Spinal cord (tissue), 10 donors: Measurements from ENCODE around the gene CPN1. TPM values are rescaled to one million over a fixed set of nuclear protein-coding genes. Genes with fewer than 3 reads are reported as not detected.

Experiments
- DNase-seq, 6 donors: peaks; one replicate each; pipeline versions ENCODE4 v3.0.0 to v3.0.0-alpha.2; 2013 to 2015; ENCODE audit warnings: low spot score in 6 of 6, low read depth in 4 of 6
- H3K27ac ChIP-seq: one replicate; pipeline ENCODE4 v1.5.1; 2013; ENCODE audit warnings: low read depth, low read length, control low read depth
- H3K27me3 ChIP-seq: one replicate; pipeline ENCODE4 v1.6.1; 2013; ENCODE audit warnings: low read length; ENCODE audit not compliant: control insufficient read depth, insufficient read depth
- H3K36me3 ChIP-seq: one replicate; pipeline ENCODE4 v1.6.1; 2013; ENCODE audit warnings: low read length; ENCODE audit not compliant: control insufficient read depth, insufficient read depth
- H3K4me1 ChIP-seq: one replicate; pipeline ENCODE4 v1.6.1; 2013; ENCODE audit warnings: low read length; ENCODE audit not compliant: control insufficient read depth, insufficient read depth
- H3K4me3 ChIP-seq: one replicate; pipeline ENCODE4 v1.5.1; 2013; ENCODE audit warnings: low read depth, low read length, control low read depth
- H3K9me3 ChIP-seq: one replicate; pipeline ENCODE4 v1.6.1; 2013; ENCODE audit warnings: low read length; ENCODE audit not compliant: control insufficient read depth, insufficient read depth
- WGBS: methylation state at CpG from one replicate; pipeline ENCODE4 v1.1.5; 2013; ENCODE audit warnings: missing lambda C conversion rate; ENCODE audit not compliant: insufficient coverage; 5-methylcytosine and 5-hydroxymethylcytosine counted together
- polyA plus RNA-seq, 2 donors: library from polyadenylated mRNA; unstranded; fragments of 120-200 nt; gene quantifications; one replicate each; pipeline ENCODE4 v1.2.1, GENCODE V29; 2013; ENCODE audit not compliant: insufficient read length in 2 of 2
- total RNA-seq, 2 donors: library from RNA; depleted of rRNA in 1 of 2; stranded (reverse); fragments of 120-200 nt in 1 of 2; fragments of >200 nt in 1 of 2; gene quantifications; one replicate each; pipeline versions ENCODE4 v1.2.3 to v1.2.4, GENCODE V29; 2013 to 2014
- donor health status: healthy.

CPN1 gene
- total and polyA plus RNA-seq, 4 donors: 0.11 to 0.69 (median 0.25) TPM

- 3% methylated on average over 22 of the region's 51 CpGs for WGBS
- H3K27me3 ChIP-seq: peaks cover 6% of the 10 kb centered on the region
- H3K4me1 ChIP-seq: no peaks in the 10 kb centered on the region
- H3K9me3 ChIP-seq: no peaks in the 10 kb centered on the region
- no peak overlapping the region for H3K27ac ChIP-seq
- no peak overlapping the region for H3K4me3 ChIP-seq
- no peaks in the 10 kb centered on the region for H3K36me3 ChIP-seq
- peak in 3 of 6 donors; percentile 1 to 43 (median 22) for DNase-seq
Observed at GRCh38 chr10:100114976-100115770, 33.5 kb upstream of the CPN1 start.

GRCh38 chr10:100114460-100114859 is 32.8 kb upstream of the CPN1 start:
- H3K36me3 ChIP-seq: no peaks in the 10 kb centered on the region
- peaks cover 6% of the 10 kb centered on the region for H3K27me3 ChIP-seq
- no peaks in the 10 kb centered on the region for H3K9me3 ChIP-seq
- WGBS: 88% methylated on average over 13 of the region's 13 CpGs
- DNase-seq: no peak
- H3K4me1 ChIP-seq: no peaks in the 10 kb centered on the region
- no peak overlapping the region for H3K4me3 ChIP-seq
- no peak overlapping the region for H3K27ac ChIP-seq

- H3K27ac ChIP-seq: no peak overlapping the region
- H3K27me3 ChIP-seq: peaks cover 6% of the 10 kb centered on the region
- no peak overlapping the region for H3K4me3 ChIP-seq
- no peaks in the 10 kb centered on the region for H3K36me3 ChIP-seq
- no peak for DNase-seq
- no CpG with 5 or more reads among the region's 3 CpGs for WGBS
- no peaks in the 10 kb centered on the region for H3K9me3 ChIP-seq
- no peaks in the 10 kb centered on the region for H3K4me1 ChIP-seq
Observed at GRCh38 chr10:100109670-100110069, 28.0 kb upstream of the CPN1 start.

GRCh38 chr10:100106865-100107264 is 25.2 kb upstream of the CPN1 start:
- Histone ChIP-seq H3K9me3 (no peaks in the 10 kb centered on the region), H3K27me3 (no peaks in the 10 kb centered on the region), H3K36me3 (no peaks in the 10 kb centered on the region), H3K4me1 (no peaks in the 10 kb centered on the region), H3K27ac (no peak overlapping the region), H3K4me3 (no peak overlapping the region)
- 92% methylated on average over 6 of the region's 11 CpGs for WGBS
- DNase-seq: no peak

- Histone ChIP-seq H3K4me1 (no peaks in the 10 kb centered on the region), H3K9me3 (no peaks in the 10 kb centered on the region), H3K27me3 (no peaks in the 10 kb centered on the region), H3K4me3 (no peak overlapping the region), H3K27ac (no peak overlapping the region), H3K36me3 (no peaks in the 10 kb centered on the region)
- no peak for DNase-seq
- WGBS: 80% methylated on average over 1 of the region's 5 CpGs
Observed at GRCh38 chr10:100104300-100104699, 22.6 kb upstream of the CPN1 start.

GRCh38 chr10:100103581-100103980 is 21.9 kb upstream of the CPN1 start:
- Histone ChIP-seq H3K4me3 (no peak overlapping the region), H3K27me3 (no peaks in the 10 kb centered on the region), H3K36me3 (no peaks in the 10 kb centered on the region), H3K27ac (no peak overlapping the region), H3K9me3 (no peaks in the 10 kb centered on the region), H3K4me1 (no peaks in the 10 kb centered on the region)
- 100% methylated on average over 1 of the region's 5 CpGs for WGBS
- DNase-seq: no peak

GRCh38 chr10:100101192-100102076 is 19.8 kb upstream of the CPN1 start:
- no peaks in the 10 kb centered on the region for H3K27me3 ChIP-seq
- H3K4me1 ChIP-seq: no peaks in the 10 kb centered on the region
- H3K9me3 ChIP-seq: no peaks in the 10 kb centered on the region
- H3K36me3 ChIP-seq: no peaks in the 10 kb centered on the region
- WGBS: 54% methylated on average over 4 of the region's 6 CpGs
- H3K27ac ChIP-seq: no peak overlapping the region
- DNase-seq: no peak
- no peak overlapping the region for H3K4me3 ChIP-seq

- Histone ChIP-seq H3K27ac (no peak overlapping the region), H3K27me3 (no peaks in the 10 kb centered on the region), H3K4me1 (no peaks in the 10 kb centered on the region), H3K36me3 (no peaks in the 10 kb centered on the region), H3K4me3 (no peak overlapping the region), H3K9me3 (no peaks in the 10 kb centered on the region)
- no peak for DNase-seq
- WGBS: 73% methylated on average over 6 of the region's 6 CpGs
Observed at GRCh38 chr10:100100651-100101184, 19.0 kb upstream of the CPN1 start.

GRCh38 chr10:100089241-100089640 is 7.6 kb upstream of the CPN1 start:
- 78% methylated on average over 6 of the region's 6 CpGs for WGBS

More at GRCh38 chr10:100089241-100089640, 7.6 kb upstream of the CPN1 start:
- no peaks in the 10 kb centered on the region for H3K36me3 ChIP-seq
- no peaks in the 10 kb centered on the region for H3K27me3 ChIP-seq
- no peaks in the 10 kb centered on the region for H3K4me1 ChIP-seq
- DNase-seq: no peak
- H3K9me3 ChIP-seq: no peaks in the 10 kb centered on the region
- H3K4me3 ChIP-seq: no peak overlapping the region
- H3K27ac ChIP-seq: no peak overlapping the region
